MCF 10A (cell line): ENCODE results near the gene NPR2. TPM values are rescaled to one million over a fixed set of nuclear protein-coding genes. Genes with fewer than 3 reads are reported as not detected.

ENCODE experiments used
- BruUV-seq: library from RNA; stranded (reverse); fragments of 400-500 nt; replicated peaks from 2 replicates; lab custom pipeline; 2021; lab: Mats Ljungman, UMichigan
- CTCF ChIA-PET: fragments of 300-600 bp; sonication (Branson Sonifier 250); formaldehyde crosslinking; extraction: SDS; loops from one replicate; lab custom pipeline; 2021; ENCODE audit warnings: antibody characterized with exemption, inconsistent platforms; lab: Yijun Ruan, JAX
- POLR2A ChIA-PET: fragments of 300-600, 350-650 bp; sonication (Branson Sonifier 250); formaldehyde crosslinking; extraction: SDS; loops from one replicate; lab custom pipeline; 2020; ENCODE audit warnings: antibody characterized with exemption, inconsistent platforms; lab: Yijun Ruan, JAX
- DNase-seq: peaks from one replicate; pipeline ENCODE4 v3.0.0-alpha.2; 2018; ENCODE audit not compliant: unreplicated experiment
- H3K27ac Mint-ChIP-seq: one replicate; pipeline ENCODE4 v1.8.0; 2022; ENCODE audit warnings: mild to moderate bottlenecking, low read depth, mixed read lengths; ENCODE audit not compliant: unreplicated experiment
- H3K27me3 Mint-ChIP-seq: one replicate; pipeline ENCODE4 v1.8.0; 2022; ENCODE audit warnings: mixed read lengths; ENCODE audit not compliant: insufficient read depth, unreplicated experiment
- H3K36me3 Mint-ChIP-seq: one replicate; pipeline ENCODE4 v1.8.0; 2022; ENCODE audit warnings: mild to moderate bottlenecking, moderate library complexity, mixed read lengths; ENCODE audit not compliant: insufficient read depth, unreplicated experiment
- H3K4me1 Mint-ChIP-seq: one replicate; pipeline ENCODE4 v1.8.0; 2022; ENCODE audit warnings: mixed read lengths; ENCODE audit not compliant: insufficient read depth, unreplicated experiment
- H3K4me3 Mint-ChIP-seq: one replicate; pipeline ENCODE4 v1.8.0; 2022; ENCODE audit warnings: mild to moderate bottlenecking, moderate library complexity, mixed read lengths; ENCODE audit not compliant: unreplicated experiment
- H3K9me3 Mint-ChIP-seq: one replicate; pipeline ENCODE4 v1.8.0; 2022; ENCODE audit warnings: mixed read lengths; ENCODE audit not compliant: unreplicated experiment
- CTCF ChIP-seq: fragments of 200-600 bp; IDR thresholded peaks from one replicate; pipeline ENCODE4 v1.8.0; 2022; ENCODE audit warnings: antibody characterized with exemption, mild to moderate bottlenecking; ENCODE audit not compliant: unreplicated experiment
- intact Hi-C: fragments of 100-400 bp; cut with micrococcal nuclease; formaldehyde crosslinking; loops from 2 replicates; pipeline ENCODE4 v1.14.1; 2022
- total RNA-seq: library from RNA; stranded (reverse); gene quantifications from 2 replicates; pipeline ENCODE4 v1.2.3, GENCODE V29; 2022

NPR2 gene
- total RNA-seq, 1 experiment from 2014 or later: 5.7 TPM

GRCh38 chr9:35829084-35829763 lies 37.8 kb downstream of the NPR2 start, which contains the start of gene TMEM8B:
Gene TMEM8B (plus strand): TSS chr9:35829228. CDS start chr9:35829448, 220 bp downstream.
- Mint-ChIP-seq H3K4me1 (peaks cover 41% of the 10 kb centered on the region), H3K36me3 (no peaks in the 10 kb centered on the region), H3K27ac (peak within 1 kb of the TSS; percentile 71), H3K27me3 (no peaks in the 10 kb centered on the region), H3K9me3 (no peaks in the 10 kb centered on the region), H3K4me3 (peak within 1 kb of the TSS; percentile 81)
- no TSS peak for BruUV-seq
- no peak for TF ChIP-seq CTCF
- intact Hi-C loops: no loop called here
- ChIA-PET POLR2A (interaction anchor here (0.9 to 1.2 kb wide), 6 partner anchors 13 to 53 kb away, joined by 3 to 6 read pairs (median 3); partner anchors contain the start of gene HINT2), CTCF (no interaction called here)
- peak; percentile 91 for DNase-seq

DNA sequence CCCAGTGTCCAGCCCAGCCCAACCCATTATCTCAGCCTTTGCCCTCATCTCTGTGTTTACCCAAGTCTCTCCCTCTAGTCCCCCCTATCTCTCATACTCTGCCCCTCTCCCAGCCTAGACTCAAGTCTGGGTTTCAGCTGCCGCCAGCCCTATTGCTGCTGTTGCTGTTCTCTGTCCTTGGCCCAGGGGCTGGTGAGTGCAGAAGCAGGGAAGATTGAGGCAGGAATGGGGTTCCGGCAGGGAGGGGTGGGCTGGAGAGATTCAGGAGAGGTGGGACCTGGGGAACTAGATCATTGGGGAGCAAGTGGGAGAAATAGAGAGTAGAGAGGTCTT lies 38.3 kb downstream of the NPR2 start:
- no peaks in the 10 kb centered on the region for H3K27me3 Mint-ChIP-seq
- no peak for TF ChIP-seq CTCF
- POLR2A ChIA-PET: interaction anchor here (0.5 kb wide), 1 partner anchor 18 kb away, joined by 3 read pairs; the partner anchor contains the start of gene SPAG8
- peaks cover 45% of the 10 kb centered on the region for H3K4me1 Mint-ChIP-seq
- H3K4me3 Mint-ChIP-seq: peak overlapping the region; percentile 81
- DNase-seq: no peak
- intact Hi-C loops: no loop called here
- BruUV-seq: no TSS peak
- H3K27ac Mint-ChIP-seq: peak overlapping the region; percentile 71
- no peaks in the 10 kb centered on the region for H3K36me3 Mint-ChIP-seq
- CTCF ChIA-PET: no interaction called here
- H3K9me3 Mint-ChIP-seq: no peaks in the 10 kb centered on the region

- Mint-ChIP-seq H3K4me1 (peaks cover 43% of the 10 kb centered on the region), H3K9me3 (no peaks in the 10 kb centered on the region), H3K4me3 (no peak overlapping the region), H3K36me3 (no peaks in the 10 kb centered on the region), H3K27me3 (no peaks in the 10 kb centered on the region), H3K27ac (no peak overlapping the region)
- CTCF ChIA-PET: interaction anchor here (1.5 kb wide), 1 partner anchor 51 kb away, joined by 9 read pairs; no protein-coding TSS in a partner anchor
- no TSS peak for BruUV-seq
- TF ChIP-seq CTCF: no peak
- DNase-seq: no peak
- intact Hi-C loops: no loop called here
- POLR2A ChIA-PET: interaction anchor here (1.6 kb wide), 1 partner anchor 17 kb away, joined by 3 read pairs; no protein-coding TSS in a partner anchor
These were observed 39.6 kb downstream of the NPR2 start for GRCh38 chr9:35831040-35831439.

DNA sequence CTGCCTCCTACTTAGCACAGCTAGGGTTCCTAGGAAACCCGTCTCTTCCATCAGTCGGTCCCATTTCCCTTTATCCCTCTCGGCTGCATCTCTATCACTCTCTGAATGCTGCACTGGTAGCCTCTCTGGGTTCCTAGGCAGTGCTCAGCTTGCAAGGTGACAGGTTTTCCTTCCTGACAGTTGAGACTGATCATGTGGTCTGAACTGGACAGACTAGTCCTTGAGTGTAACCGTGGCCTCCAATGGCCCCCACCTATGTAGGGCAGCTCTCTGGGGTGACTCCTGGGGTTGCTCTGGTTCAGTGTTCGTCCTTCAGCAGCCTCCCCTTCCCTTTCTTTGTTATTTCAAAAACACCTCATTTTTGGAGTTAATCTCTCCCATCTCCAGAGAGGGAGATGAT lies 41.4 kb downstream of the NPR2 start:
- CTCF ChIA-PET: interaction anchor here (0.6 to 1.2 kb wide), 4 partner anchors 23 to 105 kb away, joined by 3 to 5 read pairs (median 4); no protein-coding TSS in a partner anchor
- DNase-seq: no peak
- POLR2A ChIA-PET: interaction anchor here (0.6 to 1.5 kb wide), 4 partner anchors 9 to 72 kb away, joined by 3 read pairs; no protein-coding TSS in a partner anchor
- no peak overlapping the region for H3K4me3 Mint-ChIP-seq
- intact Hi-C loops: no loop called here
- no peaks in the 10 kb centered on the region for H3K36me3 Mint-ChIP-seq
- H3K4me1 Mint-ChIP-seq: peaks cover 25% of the 10 kb centered on the region
- no peaks in the 10 kb centered on the region for H3K27me3 Mint-ChIP-seq
- BruUV-seq: no TSS peak
- no peaks in the 10 kb centered on the region for H3K9me3 Mint-ChIP-seq
- peak overlapping the region; percentile 44 for H3K27ac Mint-ChIP-seq
- TF ChIP-seq CTCF: no peak
